Keratinocyte (primary cell): ENCODE data around the gene IFITM10. TPM values are rescaled to one million over a fixed set of nuclear protein-coding genes. Genes with fewer than 3 reads are reported as not detected.

Experiments used
- DNase-seq: peaks from one replicate; pipeline ENCODE4 v3.0.0-alpha.2; 2011; ENCODE audit warnings: low read depth, missing footprints, low spot score
- FAIRE-seq: peaks from 2 replicates; lab custom pipeline; 2011; peaks lifted over from hg19 to GRCh38; lab: Jason Lieb, UNC
- H2AFZ ChIP-seq: 2 replicates; pipeline ENCODE4 v1.6.0; 2012; ENCODE audit warnings: low read length, control low read depth, inconsistent platforms; ENCODE audit not compliant: control insufficient read depth
- H3K27ac ChIP-seq: 2 replicates; pipeline ENCODE4 v1.5.1; 2011; ENCODE audit warnings: low read length; ENCODE audit not compliant: control insufficient read depth, insufficient read depth
- H3K27me3 ChIP-seq: 3 replicates; pipeline ENCODE4 v1.6.0; 2011; ENCODE audit warnings: low read length; ENCODE audit not compliant: control insufficient read depth, insufficient read depth; ENCODE audit errors: extremely low read depth
- H3K36me3 ChIP-seq, 2 experiments: 2 replicates in 1 of 2; 3 replicates in 1 of 2; pipeline ENCODE4 v1.5.1; 2011; ENCODE audit warnings: low read length in 2 of 2, mild to moderate bottlenecking in 1 of 2; ENCODE audit not compliant: control insufficient read depth in 2 of 2, insufficient read depth in 2 of 2; ENCODE audit errors: extremely low read depth in 1 of 2
- H3K4me1 ChIP-seq: 3 replicates; pipeline ENCODE4 v1.5.1; 2011; ENCODE audit warnings: low read length; ENCODE audit not compliant: control insufficient read depth, insufficient read depth; ENCODE audit errors: extremely low read depth
- H3K4me2 ChIP-seq: 3 replicates; pipeline ENCODE4 v1.6.0; 2011; ENCODE audit warnings: low read depth, low read length; ENCODE audit not compliant: control insufficient read depth, insufficient read depth; ENCODE audit errors: extremely low read depth
- H3K4me3 ChIP-seq, 3 experiments: fragments of 200-600 bp in 1 of 3; sonication (generic) in 1 of 3; 2 replicates in 2 of 3; 3 replicates in 1 of 3; pipeline ENCODE4 v1.5.1; 2011 to 2016; ENCODE audit warnings: low read length in 3 of 3, mild to moderate bottlenecking in 3 of 3, control low read depth in 2 of 3, inconsistent platforms in 1 of 3, low read depth in 1 of 3, mixed read lengths in 1 of 3, mixed run types in 1 of 3, moderate library complexity in 1 of 3; ENCODE audit not compliant: control insufficient read depth in 2 of 3, insufficient read depth in 2 of 3; ENCODE audit errors: extremely low read depth in 1 of 3
- H3K79me2 ChIP-seq: 2 replicates; pipeline ENCODE4 v1.6.0; 2012; ENCODE audit warnings: low read length; ENCODE audit not compliant: control insufficient read depth, insufficient read depth
- H3K9ac ChIP-seq: 3 replicates; pipeline ENCODE4 v1.6.0; 2011; ENCODE audit warnings: low read length; ENCODE audit not compliant: control insufficient read depth, insufficient read depth; ENCODE audit errors: extremely low read depth
- H3K9me1 ChIP-seq: 3 replicates; pipeline ENCODE4 v1.6.0; 2011; ENCODE audit warnings: low read length; ENCODE audit not compliant: control insufficient read depth, insufficient read depth; ENCODE audit errors: extremely low read depth
- H3K9me3 ChIP-seq: 2 replicates; pipeline ENCODE4 v1.5.1; 2012; ENCODE audit warnings: low read depth, low read length; ENCODE audit not compliant: control insufficient read depth
- H4K20me1 ChIP-seq: 3 replicates; pipeline ENCODE4 v1.6.0; 2011; ENCODE audit warnings: low read length; ENCODE audit not compliant: control insufficient read depth, insufficient read depth; ENCODE audit errors: extremely low read depth
- CTCF ChIP-seq, 3 experiments: IDR thresholded peaks in 1 of 3; conservative IDR thresholded peaks in 1 of 3; optimal IDR thresholded peaks in 1 of 3; 2 replicates in 2 of 3; 3 replicates in 1 of 3; pipeline versions ENCODE3 to v1.5.1; 2011; ENCODE audit warnings: low read length in 3 of 3, mild to moderate bottlenecking in 3 of 3, moderate library complexity in 2 of 3, control low read depth in 1 of 3, inconsistent platforms in 1 of 3; ENCODE audit not compliant: insufficient read depth in 2 of 3; ENCODE audit errors: extremely low read depth in 1 of 3
- EZH2 ChIP-seq: IDR thresholded peaks from one replicate; pipeline ENCODE4 v1.6.1; 2012; ENCODE audit warnings: inconsistent platforms, mild to moderate bottlenecking, low read length, moderate library complexity
- dilution Hi-C: fragments of 300-500 bp; cut with MboI; formaldehyde crosslinking; loops from one replicate; pipeline ENCODE4 v1.7.0; 2020; ENCODE audit warnings: low sequenced_read_pairs; ENCODE audit not compliant: extremely low pct_ligation_motif_present
- polyA plus RNA-seq, 5 experiments: library from polyadenylated mRNA; depleted of rRNA in 3 of 5; stranded (reverse) in 3 of 5; stranded (forward) in 1 of 5; unstranded in 1 of 5; fragments of >200 nt; gene quantifications; 1 replicate in 1 of 5; 2 replicates in 3 of 5; 3 replicates in 1 of 5; pipeline versions ENCODE4 v1.2.1 to v1.2.3, GENCODE V29; 2011 to 2012; ENCODE audit warnings: missing spikeins in 2 of 5, low read depth in 1 of 5, low replicate concordance in 1 of 5

Gene IFITM10
- polyA plus RNA-seq, 1 donor (not counting 4 experiments of a cell fraction or from before 2014, with no cell fraction given) = 0.14 TPM

- Histone ChIP-seq H3K4me2 (no peak overlapping the region), H3K27me3 (no peaks in the 10 kb centered on the region), H3K9ac (no peak overlapping the region), H3K4me1 (peaks cover 12% of the 10 kb centered on the region), H3K4me3 (no peak overlapping the region), H3K36me3 (no peaks in the 10 kb centered on the region), H3K9me1 (no peaks in the 10 kb centered on the region), H3K9me3 (no peaks in the 10 kb centered on the region), H3K79me2 (no peaks in the 10 kb centered on the region), H2AFZ (no peak overlapping the region), H4K20me1 (no peaks in the 10 kb centered on the region), H3K27ac (no peak overlapping the region)
- FAIRE-seq (no peak), DNase-seq (no peak)
- TF ChIP-seq EZH2 = no peak
- TF ChIP-seq CTCF (optimal IDR thresholded peaks at IDR 0.05 in 1 of 3, IDR thresholded peaks at IDR 0.05 in 1 of 3, conservative IDR thresholded peaks at IDR 0.05 in 1 of 3; ENCODE audit: extremely low read depth in 1 of 3, insufficient read depth in 2 of 3, low read length in 3 of 3) = no peak
- dilution Hi-C loops = no loop called here
Observed at GRCh38 chr11:1792461-1792860, 42.1 kb upstream of the IFITM10 start.

- H2AFZ ChIP-seq = no peak overlapping the region
- no peaks in the 10 kb centered on the region for H4K20me1 ChIP-seq
- no peaks in the 10 kb centered on the region for H3K79me2 ChIP-seq
- no peak overlapping the region for H3K9ac ChIP-seq
- H3K4me3 ChIP-seq = no peak overlapping the region
- H3K27ac ChIP-seq = no peak overlapping the region
- H3K27me3 ChIP-seq = no peaks in the 10 kb centered on the region
- H3K4me2 ChIP-seq = no peak overlapping the region
- FAIRE-seq (no peak), DNase-seq (no peak)
- peaks cover 12% of the 10 kb centered on the region for H3K4me1 ChIP-seq
- no peaks in the 10 kb centered on the region for H3K36me3 ChIP-seq
- no peaks in the 10 kb centered on the region for H3K9me3 ChIP-seq
- dilution Hi-C loops = no loop called here
- no peaks in the 10 kb centered on the region for H3K9me1 ChIP-seq
- TF ChIP-seq EZH2 (no peak), CTCF (optimal IDR thresholded peaks at IDR 0.05 in 1 of 3, IDR thresholded peaks at IDR 0.05 in 1 of 3, conservative IDR thresholded peaks at IDR 0.05 in 1 of 3; ENCODE audit: extremely low read depth in 1 of 3, insufficient read depth in 2 of 3, low read length in 3 of 3) (no peak)
Observed at GRCh38 chr11:1791912-1792311, 41.5 kb upstream of the IFITM10 start.
